Endothelial cell of umbilical vein (primary cell): ENCODE data around the gene SH3PXD2A. TPM values are rescaled to one million over a fixed set of nuclear protein-coding genes. Genes with fewer than 3 reads are reported as not detected.

Experiments
- BruUV-seq: library from RNA; stranded (reverse); fragments of 400-500 nt; replicated peaks from 2 replicates; lab custom pipeline; 2021; lab: Mats Ljungman, UMichigan
- CTCF ChIA-PET: fragments of 300-600, 350-600 bp; sonication (Branson Sonifier 250); formaldehyde crosslinking; loops from one replicate; lab custom pipeline; 2021; ENCODE audit warnings: antibody characterized with exemption, inconsistent platforms; lab: Charles Lee
- POLR2A ChIA-PET: fragments of 300-600, 350-600 bp; sonication (Branson Sonifier 250); formaldehyde crosslinking; loops from one replicate; lab custom pipeline; 2021; ENCODE audit warnings: antibody characterized with exemption, inconsistent platforms; lab: Charles Lee
- DNase-seq: peaks from one replicate; pipeline ENCODE4 v3.0.0-alpha.2; 2011; ENCODE audit warnings: low read depth, low spot score
- FAIRE-seq: peaks from 2 replicates; lab custom pipeline; 2011; peaks lifted over from hg19 to GRCh38; lab: Jason Lieb, UNC
- H2AFZ ChIP-seq: 2 replicates; pipeline ENCODE4 v1.6.0; 2012; ENCODE audit warnings: low read depth, low read length, control low read depth, inconsistent platforms
- H3K27ac ChIP-seq: 2 replicates; pipeline ENCODE4 v1.5.1; 2011; ENCODE audit warnings: low read depth, mild to moderate bottlenecking, control low read depth, low read length, moderate library complexity; ENCODE audit not compliant: insufficient read depth
- H3K27me3 ChIP-seq, 2 experiments: 2 replicates each; pipeline versions ENCODE4 v1.6.0 to v1.6.1; 2011; ENCODE audit warnings: low read length in 2 of 2, mixed read lengths in 1 of 2; ENCODE audit not compliant: control insufficient read depth in 2 of 2, insufficient read depth in 2 of 2
- H3K36me3 ChIP-seq, 2 experiments: 2 replicates in 1 of 2; 3 replicates in 1 of 2; pipeline ENCODE4 v1.5.1; 2011; ENCODE audit warnings: low read length in 2 of 2, mild to moderate bottlenecking in 1 of 2, moderate library complexity in 1 of 2; ENCODE audit not compliant: control insufficient read depth in 2 of 2, insufficient read depth in 2 of 2; ENCODE audit errors: extremely low read depth in 1 of 2
- H3K4me1 ChIP-seq: 3 replicates; pipeline ENCODE4 v1.5.1; 2011; ENCODE audit warnings: mild to moderate bottlenecking, low read length; ENCODE audit not compliant: control insufficient read depth, insufficient read depth; ENCODE audit errors: extremely low read depth
- H3K4me2 ChIP-seq: 2 replicates; pipeline ENCODE4 v1.6.1; 2011; ENCODE audit warnings: low read length, control low read depth, mixed read lengths; ENCODE audit not compliant: insufficient read depth
- H3K4me3 ChIP-seq, 3 experiments: fragments of 200-600 bp in 1 of 3; sonication (generic), shearing (Covaris generic) in 1 of 3; replicated peaks in 1 of 3; 2 replicates each; pipeline ENCODE4 v1.5.1; 2011 to 2016; ENCODE audit warnings: control low read depth in 3 of 3, low read length in 3 of 3, mild to moderate bottlenecking in 2 of 3, inconsistent platforms in 1 of 3, low read depth in 1 of 3, moderate library complexity in 1 of 3; ENCODE audit not compliant: insufficient read depth in 1 of 3
- H3K79me2 ChIP-seq: 2 replicates; pipeline ENCODE4 v1.6.0; 2012; ENCODE audit warnings: low read length, inconsistent platforms; ENCODE audit not compliant: control insufficient read depth, insufficient read depth
- H3K9ac ChIP-seq: replicated peaks from 2 replicates; pipeline ENCODE3; 2011; ENCODE audit warnings: low read length, control low read depth; ENCODE audit not compliant: insufficient read depth; ENCODE audit errors: extremely low read depth
- H3K9me1 ChIP-seq: replicated peaks from 3 replicates; pipeline ENCODE4 v1.6.0; 2011; ENCODE audit warnings: mild to moderate bottlenecking, low read length; ENCODE audit not compliant: control insufficient read depth, insufficient read depth; ENCODE audit errors: extremely low read depth
- H3K9me3 ChIP-seq: replicated peaks from 2 replicates; pipeline ENCODE4 v1.5.1; 2012; ENCODE audit warnings: low read length, inconsistent platforms; ENCODE audit not compliant: control insufficient read depth, insufficient read depth
- H4K20me1 ChIP-seq: replicated peaks from 2 replicates; pipeline ENCODE3; 2011; ENCODE audit warnings: mild to moderate bottlenecking, low read length; ENCODE audit not compliant: control insufficient read depth, insufficient read depth; ENCODE audit errors: extremely low read depth
- CTCF ChIP-seq, 2 donors: IDR thresholded peaks; 1 replicate in 1 of 2; 2 replicates in 1 of 2; pipeline ENCODE4 v1.5.1; 2011; ENCODE audit warnings: low read length in 2 of 2, mild to moderate bottlenecking in 2 of 2, moderate library complexity in 2 of 2, control low read depth in 1 of 2, inconsistent platforms in 1 of 2, low read depth in 1 of 2; ENCODE audit not compliant: insufficient read depth in 1 of 2; ENCODE audit errors: extremely low read depth in 1 of 2
- EZH2 ChIP-seq: IDR thresholded peaks from 2 replicates; pipeline ENCODE4 v1.6.1; 2012; ENCODE audit warnings: borderline replicate concordance, low read depth, mild to moderate bottlenecking, moderate library complexity, low read length, inconsistent platforms; ENCODE audit not compliant: severe bottlenecking
- FOS ChIP-seq: IDR thresholded peaks from 2 replicates; pipeline ENCODE4 v1.6.1; 2011; ENCODE audit warnings: mild to moderate bottlenecking, low read length, moderate library complexity, borderline replicate concordance; ENCODE audit not compliant: insufficient read depth
- GATA2 ChIP-seq: IDR thresholded peaks from 2 replicates; pipeline ENCODE4 v1.7.0; 2011; ENCODE audit warnings: low read depth, mild to moderate bottlenecking, moderate library complexity, mixed read lengths, low read length; ENCODE audit not compliant: insufficient read length, insufficient read depth
- JUN ChIP-seq: IDR thresholded peaks from 2 replicates; pipeline ENCODE4 v1.6.1; 2011; ENCODE audit warnings: borderline replicate concordance, low read depth; ENCODE audit not compliant: insufficient read length, insufficient read depth
- MAX ChIP-seq: IDR thresholded peaks from 2 replicates; pipeline ENCODE4 v1.6.1; 2011; ENCODE audit not compliant: insufficient read depth, insufficient read length
- MYC ChIP-seq: IDR thresholded peaks from one replicate; pipeline ENCODE4 v1.6.1; 2011; ENCODE audit warnings: mild to moderate bottlenecking, low read depth, low read length
- POLR2A ChIP-seq: IDR thresholded peaks from 2 replicates; pipeline ENCODE4 v1.6.1; 2012; ENCODE audit warnings: low read depth, mild to moderate bottlenecking, control low read depth, low read length
- POLR2AphosphoS5 ChIP-seq: IDR thresholded peaks from 2 replicates; pipeline ENCODE4 v1.6.1; 2012; ENCODE audit warnings: low read depth, mild to moderate bottlenecking, control low read depth, low read length, moderate library complexity; ENCODE audit not compliant: insufficient read depth
- dilution Hi-C: fragments of 300-500 bp; cut with MboI; formaldehyde crosslinking; loops from one replicate; pipeline ENCODE4 v1.15.0; 2019; ENCODE audit warnings: low sequenced_read_pairs; ENCODE audit not compliant: extremely low pct_ligation_motif_present
- intact Hi-C: fragments of 100-400 bp; cut with micrococcal nuclease; formaldehyde crosslinking; loops from one replicate; pipeline ENCODE4 v1.10.0; 2022
- polyA plus RNA-seq, 4 experiments: library from polyadenylated mRNA; depleted of rRNA in 3 of 4; stranded (reverse) in 3 of 4; unstranded in 1 of 4; fragments of >200 nt; gene quantifications; 2 replicates each; pipeline versions ENCODE4 v1.2.1 to v1.2.3, GENCODE V29; 2011 to 2012; ENCODE audit warnings: missing spikeins in 1 of 4
- total RNA-seq: library from RNA; stranded (reverse); gene quantifications from 2 replicates; pipeline ENCODE4 v1.2.3, GENCODE V29; 2021

Gene SH3PXD2A
- total and polyA plus RNA-seq, 2 donors (not counting 3 experiments of a cell fraction or from before 2014, with no cell fraction given) = 1.4 to 5.1 TPM

GRCh38 chr10:103714232-103714891, 141.0 kb downstream of the SH3PXD2A start:
- Histone ChIP-seq H3K4me2 (no peak overlapping the region), H3K27ac (no peak overlapping the region), H3K9me1 (no peaks in the 10 kb centered on the region), H3K27me3 (no peaks in the 10 kb centered on the region), H3K9ac (no peak overlapping the region), H4K20me1 (no peaks in the 10 kb centered on the region), H2AFZ (no peak overlapping the region), H3K4me3 (no peak overlapping the region), H3K36me3 (no peaks in the 10 kb centered on the region), H3K4me1 (peaks cover 2% of the 10 kb centered on the region), H3K79me2 (no peaks in the 10 kb centered on the region), H3K9me3 (no peaks in the 10 kb centered on the region)
- intact Hi-C loops = no loop called here
- DNase-seq (no peak), FAIRE-seq (no peak)
- CTCF ChIA-PET = interaction anchor here (0.8 to 6.1 kb wide), 6 partner anchors 15 to 335 kb away, joined by 3 to 114 read pairs (median 6); partner anchors contain the start of gene SH3PXD2A
- TF ChIP-seq CTCF (IDR thresholded peaks at IDR 0.05; ENCODE audit: extremely low read depth in 1 of 2, insufficient read depth in 1 of 2, low read depth in 1 of 2, low read length in 2 of 2) = no peak
- TF ChIP-seq POLR2A = no peak
- TF ChIP-seq MYC = no peak
- TF ChIP-seq MAX = no peak
- no peak for TF ChIP-seq GATA2
- TF ChIP-seq EZH2 = no peak
- no peak for TF ChIP-seq FOS
- no peak for TF ChIP-seq JUN
- no peak for TF ChIP-seq POLR2AphosphoS5
- dilution Hi-C loops = loop anchor here (25.0 kb wide), 1 partner anchor 148 kb away; the partner anchor contains the start of gene SH3PXD2A
- no TSS peak for BruUV-seq
- POLR2A ChIA-PET = no interaction called here
